ENCODE results near the gene CEP135.

Gene CEP135

GRCh38 chr4:56040842-56041241 lies 92.1 kb downstream of the CEP135 start:
- H3K27ac Mint-ChIP-seq, result no peak overlapping the region
- H3K4me3 Mint-ChIP-seq, result no peak overlapping the region
- H3K27me3 Mint-ChIP-seq, result peaks cover 36% of the 10 kb centered on the region
- H3K4me1 Mint-ChIP-seq, result no peaks in the 10 kb centered on the region
- H3K9me3 Mint-ChIP-seq, result no peaks in the 10 kb centered on the region
- no peak for DNase-seq
- no peak for ATAC-seq

GRCh38 chr4:56042225-56042624 lies 93.5 kb downstream of the CEP135 start:
- Mint-ChIP-seq H3K9me3 (no peaks in the 10 kb centered on the region), H3K4me3 (no peak overlapping the region), H3K27ac (no peak overlapping the region), H3K27me3 (peaks cover 50% of the 10 kb centered on the region), H3K4me1 (no peaks in the 10 kb centered on the region)
- ATAC-seq, result no peak
- DNase-seq, result no peak

DNA sequence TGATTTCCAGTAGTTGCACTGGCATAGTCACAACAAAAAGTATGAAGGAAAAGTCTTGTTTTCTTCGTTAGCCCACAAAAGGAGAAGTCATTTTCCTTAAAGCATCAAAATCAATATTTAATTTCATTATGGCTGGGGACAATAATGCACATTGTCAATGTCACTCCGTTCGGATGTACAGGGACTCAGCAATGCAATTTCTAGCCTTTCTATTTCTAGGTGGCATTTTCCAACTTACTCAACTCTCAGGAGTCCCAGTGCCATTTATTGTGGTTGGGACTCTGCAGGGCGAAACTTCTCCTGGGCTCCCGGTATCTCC lies 99.6 kb downstream of the CEP135 start:
- Mint-ChIP-seq H3K9me3 (no peaks in the 10 kb centered on the region), H3K27ac (no peak overlapping the region), H3K27me3 (peaks cover 61% of the 10 kb centered on the region), H3K4me3 (peak overlapping the region; percentile 69 to 75), H3K4me1 (peaks cover 9% of the 10 kb centered on the region)
- DNase-seq (no peak), ATAC-seq (no peak)

GRCh38 chr4:56048702-56049431 lies 100.1 kb downstream of the CEP135 start:
- Mint-ChIP-seq H3K9me3 (no peaks in the 10 kb centered on the region), H3K4me3 (peak overlapping the region; percentile 69 to 92), H3K4me1 (peaks cover 9% of the 10 kb centered on the region), H3K27me3 (peaks cover 61% of the 10 kb centered on the region), H3K27ac (no peak overlapping the region)
- ATAC-seq (peak; percentile 94), DNase-seq (peak; percentile 61 to 71)

GRCh38 chr4:56050625-56051024 lies 101.9 kb downstream of the CEP135 start:
- Mint-ChIP-seq H3K27me3 (peaks cover 63% of the 10 kb centered on the region), H3K4me1 (peaks cover 9% of the 10 kb centered on the region), H3K9me3 (no peaks in the 10 kb centered on the region), H3K27ac (no peak overlapping the region), H3K4me3 (no peak overlapping the region)
- ATAC-seq, result no peak
- no peak for DNase-seq

- Mint-ChIP-seq H3K4me1 (peaks cover 9% of the 10 kb centered on the region), H3K4me3 (no peak overlapping the region), H3K27ac (no peak overlapping the region), H3K27me3 (peaks cover 59% of the 10 kb centered on the region), H3K9me3 (no peaks in the 10 kb centered on the region)
- ATAC-seq, result no peak
- DNase-seq, result no peak
Measured at GRCh38 chr4:56051029-56051709, 102.4 kb downstream of the CEP135 start.

- no peak for DNase-seq
- no peak overlapping the region for H3K4me3 Mint-ChIP-seq
- peaks cover 9% of the 10 kb centered on the region for H3K4me1 Mint-ChIP-seq
- H3K9me3 Mint-ChIP-seq, result no peaks in the 10 kb centered on the region
- ATAC-seq, result no peak
- no peak overlapping the region for H3K27ac Mint-ChIP-seq
- peaks cover 53% of the 10 kb centered on the region for H3K27me3 Mint-ChIP-seq
Measured at GRCh38 chr4:56051710-56052075, 102.9 kb downstream of the CEP135 start.

DNA sequence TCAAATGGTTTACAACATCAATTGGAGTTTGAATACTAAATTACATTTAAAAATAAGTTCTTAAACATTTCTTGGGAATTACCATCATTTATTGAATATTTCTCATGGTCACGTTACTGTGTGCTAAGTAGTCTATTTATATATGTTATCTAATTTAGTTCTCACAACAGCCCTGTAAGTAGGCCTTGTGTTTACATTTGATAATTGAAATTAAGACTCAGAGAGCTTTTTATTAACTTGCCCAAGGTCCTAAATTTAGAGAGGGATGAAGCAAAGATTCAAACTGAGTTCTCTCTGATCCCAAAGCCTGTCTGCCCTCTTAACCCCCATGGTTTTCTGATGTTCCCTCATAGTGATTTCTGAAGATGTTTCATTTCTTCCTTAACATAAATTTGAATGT lies 103.7 kb downstream of the CEP135 start:
- H3K4me1 Mint-ChIP-seq, result peaks cover 9% of the 10 kb centered on the region
- H3K27ac Mint-ChIP-seq, result no peak overlapping the region
- no peak overlapping the region for H3K4me3 Mint-ChIP-seq
- no peaks in the 10 kb centered on the region for H3K9me3 Mint-ChIP-seq
- DNase-seq, result no peak
- H3K27me3 Mint-ChIP-seq, result peaks cover 51% of the 10 kb centered on the region
- no peak for ATAC-seq

DNA sequence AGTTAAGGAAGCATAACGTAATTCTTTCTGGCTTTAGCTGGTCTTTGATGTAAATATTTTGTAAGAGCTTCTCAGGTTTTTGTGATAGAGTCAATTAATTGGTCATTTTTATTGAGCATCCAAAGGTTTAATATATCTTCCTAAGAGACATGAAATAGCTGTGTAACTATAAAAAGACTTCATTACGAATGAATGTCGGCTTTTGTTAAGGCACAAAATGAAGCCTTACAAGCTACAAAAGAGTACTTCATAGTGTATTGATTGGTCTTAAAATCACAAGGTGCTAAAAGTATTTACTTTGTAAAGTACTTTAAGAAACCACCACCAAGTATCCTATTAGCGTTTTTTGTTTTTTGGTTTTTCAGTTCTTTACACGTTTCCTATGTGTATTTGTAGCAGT lies 104.2 kb downstream of the CEP135 start:
- no peak overlapping the region for H3K27ac Mint-ChIP-seq
- H3K9me3 Mint-ChIP-seq, result no peaks in the 10 kb centered on the region
- DNase-seq (no peak), ATAC-seq (no peak)
- H3K4me3 Mint-ChIP-seq, result no peak overlapping the region
- peaks cover 49% of the 10 kb centered on the region for H3K27me3 Mint-ChIP-seq
- peaks cover 9% of the 10 kb centered on the region for H3K4me1 Mint-ChIP-seq

- Mint-ChIP-seq H3K4me3 (no peak overlapping the region), H3K9me3 (no peaks in the 10 kb centered on the region), H3K27ac (peak overlapping the region in 1 of 2 donors; percentile 52), H3K4me1 (peaks cover 1% of the 10 kb centered on the region), H3K27me3 (peaks cover 44% of the 10 kb centered on the region)
- ATAC-seq (no peak), DNase-seq (no peak)
Measured at GRCh38 chr4:56055027-56055977, 106.6 kb downstream of the CEP135 start.

- DNase-seq (no peak), ATAC-seq (no peak)
- no peak overlapping the region for H3K4me3 Mint-ChIP-seq
- no peaks in the 10 kb centered on the region for H3K4me1 Mint-ChIP-seq
- no peak overlapping the region for H3K27ac Mint-ChIP-seq
- peaks cover 39% of the 10 kb centered on the region for H3K27me3 Mint-ChIP-seq
- H3K9me3 Mint-ChIP-seq, result no peaks in the 10 kb centered on the region
Measured at GRCh38 chr4:56055991-56056390, 107.2 kb downstream of the CEP135 start.

GRCh38 chr4:56058555-56058954 lies 109.8 kb downstream of the CEP135 start:
- ATAC-seq (no peak), DNase-seq (no peak)
- no peaks in the 10 kb centered on the region for H3K9me3 Mint-ChIP-seq
- peaks cover 26% of the 10 kb centered on the region for H3K27me3 Mint-ChIP-seq
- H3K4me3 Mint-ChIP-seq, result no peak overlapping the region
- H3K27ac Mint-ChIP-seq, result no peak overlapping the region
- no peaks in the 10 kb centered on the region for H3K4me1 Mint-ChIP-seq

- H3K4me1 Mint-ChIP-seq, result no peaks in the 10 kb centered on the region
- no peak for DNase-seq
- H3K27ac Mint-ChIP-seq, result no peak overlapping the region
- no peak for ATAC-seq
- no peak overlapping the region for H3K4me3 Mint-ChIP-seq
- no peaks in the 10 kb centered on the region for H3K9me3 Mint-ChIP-seq
- peaks cover 28% of the 10 kb centered on the region for H3K27me3 Mint-ChIP-seq
Measured at GRCh38 chr4:56060036-56060435, 111.3 kb downstream of the CEP135 start.

GRCh38 chr4:56062106-56062505 lies 113.4 kb downstream of the CEP135 start:
- no peaks in the 10 kb centered on the region for H3K9me3 Mint-ChIP-seq
- no peaks in the 10 kb centered on the region for H3K4me1 Mint-ChIP-seq
- H3K27me3 Mint-ChIP-seq, result peaks cover 20% of the 10 kb centered on the region
- ATAC-seq, result no peak
- H3K4me3 Mint-ChIP-seq, result no peak overlapping the region
- no peak for DNase-seq
- no peak overlapping the region for H3K27ac Mint-ChIP-seq

- Mint-ChIP-seq H3K27ac (no peak overlapping the region), H3K4me1 (no peaks in the 10 kb centered on the region), H3K9me3 (no peaks in the 10 kb centered on the region), H3K4me3 (no peak overlapping the region), H3K27me3 (peaks cover 16% of the 10 kb centered on the region)
- DNase-seq (no peak), ATAC-seq (no peak)
Measured at GRCh38 chr4:56062526-56063145, 113.9 kb downstream of the CEP135 start.

All from stimulated activated naive CD8-positive, alpha-beta T cell treated with anti-CD3 and anti-CD28 coated beads, Interleukin-15, amount 100 ng/mL, for 72 hours (primary cell).